HG03196 (cell line): ENCODE measurements around the gene SRC.

Experiments used
- ATAC-seq: cut with Tn5 transposase; IDR thresholded peaks from one replicate; pipeline ENCODE4 v1.9.1; 2021; ENCODE audit not compliant: unreplicated experiment

The SRC gene

DNA sequence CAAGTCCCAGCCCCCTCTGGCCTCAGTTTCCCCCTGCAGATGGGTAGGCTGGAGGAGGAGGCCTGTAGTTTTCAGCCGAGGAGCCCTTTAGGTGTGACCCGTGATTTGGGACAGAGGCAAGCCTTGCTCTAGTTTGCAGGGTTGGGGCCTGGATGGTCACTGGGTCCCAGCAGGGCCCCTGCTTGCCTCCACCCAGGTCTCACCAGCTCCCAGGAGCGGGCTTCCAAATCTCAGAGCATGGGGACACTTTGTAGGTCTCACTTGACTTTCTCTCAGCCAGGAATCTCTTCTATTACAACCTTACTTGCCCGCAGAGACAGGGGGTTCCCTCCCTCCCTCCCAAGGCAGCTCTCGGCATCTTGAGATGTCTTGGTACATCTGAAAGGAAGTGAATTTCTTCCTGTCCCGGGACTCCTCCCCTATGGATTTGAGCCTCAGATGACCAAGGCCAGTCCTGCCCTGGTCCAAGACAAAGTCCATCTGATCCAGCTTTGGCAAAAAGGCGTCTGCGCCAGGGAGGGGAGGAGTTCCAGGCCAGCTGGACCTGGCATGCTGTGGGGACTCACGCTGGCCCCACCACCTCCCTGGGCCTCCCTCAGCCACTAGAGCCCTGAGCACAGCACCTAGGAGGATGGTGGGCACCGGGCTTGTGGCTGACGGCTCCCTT lies 47.4 kb downstream of the SRC start:
- no peak for ATAC-seq

DNA sequence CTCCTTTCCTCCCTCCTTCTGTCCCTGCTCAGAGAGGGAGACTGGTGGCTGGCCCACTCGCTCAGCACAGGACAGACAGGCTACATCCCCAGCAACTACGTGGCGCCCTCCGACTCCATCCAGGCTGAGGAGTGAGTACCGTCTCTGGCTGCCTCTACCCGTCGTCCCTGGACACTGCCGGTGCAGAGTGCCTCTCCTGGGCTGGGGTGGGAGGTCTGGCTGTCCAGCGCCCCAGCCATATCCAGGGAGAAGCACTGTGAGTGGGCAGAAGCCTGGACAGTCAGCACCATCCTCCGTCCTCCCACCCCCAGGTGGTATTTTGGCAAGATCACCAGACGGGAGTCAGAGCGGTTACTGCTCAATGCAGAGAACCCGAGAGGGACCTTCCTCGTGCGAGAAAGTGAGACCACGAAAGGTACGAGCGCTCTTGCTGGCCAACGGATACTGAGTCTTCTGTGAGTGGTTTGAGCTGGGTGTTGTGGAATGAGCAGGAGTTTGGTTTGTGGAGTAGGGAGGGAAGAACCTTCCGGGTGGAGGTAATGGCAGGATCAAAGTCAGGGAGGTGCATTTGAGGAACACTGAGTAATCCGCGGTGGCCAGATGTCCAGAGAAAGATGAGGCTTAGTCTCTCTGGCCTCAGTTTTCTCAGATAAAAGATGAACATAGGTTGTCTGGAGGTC lies 48.1 kb downstream of the SRC start:
- no peak for ATAC-seq

DNA sequence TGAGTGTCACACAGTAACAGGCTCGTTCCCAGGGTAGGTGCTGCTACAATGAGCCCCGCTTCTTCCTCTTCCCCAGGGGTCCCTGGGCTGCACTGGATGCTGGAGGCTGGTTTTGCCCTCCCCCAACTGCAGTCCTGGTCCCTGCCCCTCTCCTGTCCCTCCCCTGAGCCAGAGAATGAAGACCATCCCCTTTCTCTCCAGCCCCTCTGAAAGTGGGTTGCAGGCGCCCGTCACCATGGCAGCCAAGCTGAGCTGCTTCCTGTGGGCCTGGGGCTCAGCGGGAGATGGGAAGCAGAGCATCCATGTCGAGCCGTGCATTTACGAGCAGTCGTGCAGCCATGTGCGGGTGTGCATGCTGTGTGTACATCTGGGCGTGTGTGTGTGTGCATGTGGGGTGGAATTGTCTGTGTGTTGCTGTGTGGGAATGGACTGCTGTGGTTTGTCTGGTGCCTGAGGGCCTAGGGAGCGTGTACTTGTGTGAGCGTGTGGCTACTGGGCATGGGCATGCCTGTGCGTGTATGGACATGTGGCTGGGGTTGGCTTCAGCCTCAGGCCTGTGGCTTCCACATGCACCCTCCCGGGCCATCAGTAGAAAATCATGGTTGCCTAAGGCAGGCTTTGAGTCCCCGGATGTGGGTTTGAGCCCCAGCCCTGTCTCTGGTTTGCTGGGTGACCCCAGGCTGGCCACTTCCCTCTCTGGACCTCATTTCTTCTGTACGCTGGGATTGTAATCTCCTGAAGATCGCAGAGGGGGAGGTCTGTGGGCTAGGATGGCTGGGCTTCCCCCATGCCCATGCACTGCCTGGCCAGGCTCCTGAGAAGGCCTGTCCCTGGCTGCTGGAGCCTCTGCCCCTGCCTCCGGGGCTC lies 48.8 kb downstream of the SRC start:
- no peak for ATAC-seq

- no peak for ATAC-seq
Measured at GRCh38 chr20:37395410-37395797, 49.5 kb downstream of the SRC start.

DNA sequence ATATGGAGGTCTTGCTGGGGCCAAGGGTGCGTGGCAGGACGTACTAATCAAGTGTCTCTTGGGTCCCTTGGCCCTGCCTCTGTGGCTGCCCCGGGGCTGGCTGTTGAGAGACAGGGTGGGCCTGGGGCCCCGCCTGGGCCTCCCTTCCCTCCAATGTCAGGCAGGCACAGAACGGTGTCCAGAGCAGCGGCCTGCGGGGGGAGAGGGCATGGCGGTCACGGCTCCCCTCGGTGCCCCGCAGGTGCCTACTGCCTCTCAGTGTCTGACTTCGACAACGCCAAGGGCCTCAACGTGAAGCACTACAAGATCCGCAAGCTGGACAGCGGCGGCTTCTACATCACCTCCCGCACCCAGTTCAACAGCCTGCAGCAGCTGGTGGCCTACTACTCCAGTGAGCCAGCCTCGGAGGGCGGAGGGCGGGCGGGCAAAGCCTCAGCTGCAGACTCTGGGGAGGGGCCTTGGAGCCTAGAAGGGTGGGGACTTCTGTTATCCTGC lies 50.0 kb downstream of the SRC start:
- ATAC-seq = no peak

- no peak for ATAC-seq
Measured at GRCh38 chr20:37396416-37397075, 50.6 kb downstream of the SRC start.

- no peak for ATAC-seq
Measured at GRCh38 chr20:37397076-37397953, 51.4 kb downstream of the SRC start.

DNA sequence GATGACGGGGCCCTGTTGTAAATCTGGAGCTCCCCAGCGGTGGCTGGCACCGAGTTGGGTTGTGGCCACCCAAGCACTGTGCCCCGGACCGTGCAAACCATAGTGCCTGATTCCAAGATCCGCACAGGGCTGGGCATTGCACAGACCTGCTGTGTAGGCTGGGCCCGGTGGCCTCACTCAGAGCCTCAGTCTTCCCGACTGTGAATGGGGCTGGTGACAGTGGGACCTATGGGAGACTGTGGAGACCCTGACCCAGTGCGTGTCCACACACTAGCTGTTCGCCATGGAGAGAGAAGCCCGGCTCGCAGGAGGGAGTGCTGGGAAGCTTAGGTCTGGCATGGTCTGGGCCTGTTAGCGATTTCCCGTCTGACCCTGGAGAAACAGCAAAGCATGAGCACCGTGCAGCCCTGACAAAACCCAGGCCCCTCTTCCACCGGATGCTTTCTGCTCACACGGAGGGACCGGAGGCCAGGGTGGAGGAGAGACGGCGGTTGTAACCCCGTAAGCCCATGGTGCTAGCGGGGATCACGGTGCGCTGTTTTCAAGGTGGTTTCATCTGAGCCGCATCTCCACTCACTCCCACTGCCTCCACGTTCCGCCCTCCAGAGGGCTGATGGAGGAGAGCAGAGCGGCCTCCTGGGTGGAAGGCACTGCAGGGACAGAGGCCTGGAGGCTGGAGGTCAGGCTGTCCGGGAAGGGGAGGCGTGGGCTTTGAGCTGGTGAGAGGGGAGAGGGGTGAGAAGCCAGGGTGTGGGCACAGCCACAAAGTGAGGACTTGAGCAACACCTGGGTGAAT lies 52.2 kb downstream of the SRC start:
- no peak for ATAC-seq

GRCh38 chr20:37398750-37399621 lies 53.0 kb downstream of the SRC start:
- no peak for ATAC-seq

DNA sequence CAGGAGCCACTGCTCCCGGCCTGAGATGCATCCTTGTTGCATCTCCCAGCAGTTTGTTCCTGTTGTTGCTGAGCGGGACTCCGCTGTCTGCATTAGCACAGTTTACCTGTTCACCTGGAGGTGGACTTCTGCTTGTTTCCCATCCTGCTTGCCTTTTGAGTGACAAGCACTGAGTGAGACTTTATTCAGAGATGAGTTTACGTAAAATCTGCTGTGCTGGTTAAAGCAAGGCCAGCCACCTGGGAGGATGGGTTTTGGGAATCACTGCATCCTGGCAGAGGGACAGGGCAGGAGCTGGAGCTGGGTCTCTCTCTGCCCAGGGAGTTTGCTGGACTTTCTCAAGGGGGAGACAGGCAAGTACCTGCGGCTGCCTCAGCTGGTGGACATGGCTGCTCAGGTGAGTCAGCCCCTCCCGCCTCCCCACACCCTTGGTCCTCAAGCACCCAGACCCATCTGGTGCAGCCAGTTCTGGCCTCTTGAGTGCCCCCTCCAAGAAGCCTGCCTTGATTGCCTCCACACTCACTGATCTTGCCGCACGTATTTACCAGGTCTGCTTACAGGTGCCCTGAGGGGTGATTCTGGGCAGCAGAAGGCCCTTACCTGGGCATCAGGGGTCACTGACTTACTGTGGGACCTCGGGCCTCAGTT lies 55.5 kb downstream of the SRC start:
- no peak for ATAC-seq

GRCh38 chr20:37401930-37402675 lies 56.2 kb downstream of the SRC start:
- ATAC-seq = no peak

DNA sequence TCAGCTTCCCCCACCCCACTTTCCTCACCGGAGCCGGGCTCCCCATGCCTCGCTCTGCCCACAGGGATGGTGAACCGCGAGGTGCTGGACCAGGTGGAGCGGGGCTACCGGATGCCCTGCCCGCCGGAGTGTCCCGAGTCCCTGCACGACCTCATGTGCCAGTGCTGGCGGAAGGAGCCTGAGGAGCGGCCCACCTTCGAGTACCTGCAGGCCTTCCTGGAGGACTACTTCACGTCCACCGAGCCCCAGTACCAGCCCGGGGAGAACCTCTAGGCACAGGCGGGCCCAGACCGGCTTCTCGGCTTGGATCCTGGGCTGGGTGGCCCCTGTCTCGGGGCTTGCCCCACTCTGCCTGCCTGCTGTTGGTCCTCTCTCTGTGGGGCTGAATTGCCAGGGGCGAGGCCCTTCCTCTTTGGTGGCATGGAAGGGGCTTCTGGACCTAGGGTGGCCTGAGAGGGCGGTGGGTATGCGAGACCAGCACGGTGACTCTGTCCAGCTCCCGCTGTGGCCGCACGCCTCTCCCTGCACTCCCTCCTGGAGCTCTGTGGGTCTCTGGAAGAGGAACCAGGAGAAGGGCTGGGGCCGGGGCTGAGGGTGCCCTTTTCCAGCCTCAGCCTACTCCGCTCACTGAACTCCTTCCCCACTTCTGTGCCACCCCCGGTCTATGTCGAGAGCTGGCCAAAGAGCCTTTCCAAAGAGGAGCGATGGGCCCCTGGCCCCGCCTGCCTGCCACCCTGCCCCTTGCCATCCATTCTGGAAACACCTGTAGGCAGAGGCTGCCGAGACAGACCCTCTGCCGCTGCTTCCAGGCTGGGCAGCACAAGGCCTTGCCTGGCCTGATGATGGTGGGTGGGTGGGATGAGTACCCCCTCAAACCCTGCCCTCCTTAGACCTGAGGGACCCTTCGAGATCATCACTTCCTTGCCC lies 57.4 kb downstream of the SRC start:
- ATAC-seq = no peak

DNA sequence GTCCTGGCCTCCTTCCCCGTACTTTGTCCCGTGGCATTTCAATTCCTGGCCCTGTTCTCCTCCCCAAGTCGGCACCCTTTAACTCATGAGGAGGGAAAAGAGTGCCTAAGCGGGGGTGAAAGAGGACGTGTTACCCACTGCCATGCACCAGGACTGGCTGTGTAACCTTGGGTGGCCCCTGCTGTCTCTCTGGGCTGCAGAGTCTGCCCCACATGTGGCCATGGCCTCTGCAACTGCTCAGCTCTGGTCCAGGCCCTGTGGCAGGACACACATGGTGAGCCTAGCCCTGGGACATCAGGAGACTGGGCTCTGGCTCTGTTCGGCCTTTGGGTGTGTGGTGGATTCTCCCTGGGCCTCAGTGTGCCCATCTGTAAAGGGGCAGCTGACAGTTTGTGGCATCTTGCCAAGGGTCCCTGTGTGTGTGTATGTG lies 58.5 kb downstream of the SRC start:
- ATAC-seq = no peak

GRCh38 chr20:37405351-37405897 lies 59.5 kb downstream of the SRC start:
- no peak for ATAC-seq

GRCh38 chr20:37406010-37406998 lies 60.4 kb downstream of the SRC start:
- no peak for ATAC-seq
